PC-9 (cell line): ENCODE data around the gene TIA1.

ENCODE experiments used
- EZH2 ChIP-seq: fragments of 200-600 bp; sonication (generic); IDR thresholded peaks from 2 replicates; pipeline ENCODE4 v1.8.0; 2017; ENCODE audit warnings: antibody characterized with exemption, low read depth
- TF ChIP-seq, protein P1 (sequence below): fragments of 200-600 bp; sonication (generic); conservative IDR thresholded peaks from 2 replicates; pipeline ENCODE4 v1.6.1; 2017; ENCODE audit warnings: mixed run types, antibody characterized with exemption, mild to moderate bottlenecking, moderate library complexity

DNA sequence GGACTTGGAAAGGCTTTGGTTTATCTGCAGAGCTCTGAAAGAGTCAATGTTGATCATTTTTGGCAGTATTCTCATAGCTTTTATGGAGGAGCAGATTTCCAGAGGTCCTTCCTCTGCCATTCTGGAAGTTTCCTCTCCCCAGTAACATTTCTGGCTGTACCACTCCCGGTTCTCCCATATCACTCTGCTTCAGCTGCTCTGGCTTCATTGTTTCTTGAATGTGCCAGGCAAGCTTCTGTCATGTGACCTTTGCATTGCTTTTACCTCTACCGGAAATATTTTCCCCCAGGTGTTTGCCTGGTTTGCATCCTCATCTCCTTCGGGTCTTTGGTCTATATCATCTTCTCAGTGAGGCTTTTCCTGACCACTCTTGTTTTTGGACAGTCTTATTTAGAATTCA is 21.9 kb upstream of the TIA1 start:
- TF ChIP-seq, protein P1, sequence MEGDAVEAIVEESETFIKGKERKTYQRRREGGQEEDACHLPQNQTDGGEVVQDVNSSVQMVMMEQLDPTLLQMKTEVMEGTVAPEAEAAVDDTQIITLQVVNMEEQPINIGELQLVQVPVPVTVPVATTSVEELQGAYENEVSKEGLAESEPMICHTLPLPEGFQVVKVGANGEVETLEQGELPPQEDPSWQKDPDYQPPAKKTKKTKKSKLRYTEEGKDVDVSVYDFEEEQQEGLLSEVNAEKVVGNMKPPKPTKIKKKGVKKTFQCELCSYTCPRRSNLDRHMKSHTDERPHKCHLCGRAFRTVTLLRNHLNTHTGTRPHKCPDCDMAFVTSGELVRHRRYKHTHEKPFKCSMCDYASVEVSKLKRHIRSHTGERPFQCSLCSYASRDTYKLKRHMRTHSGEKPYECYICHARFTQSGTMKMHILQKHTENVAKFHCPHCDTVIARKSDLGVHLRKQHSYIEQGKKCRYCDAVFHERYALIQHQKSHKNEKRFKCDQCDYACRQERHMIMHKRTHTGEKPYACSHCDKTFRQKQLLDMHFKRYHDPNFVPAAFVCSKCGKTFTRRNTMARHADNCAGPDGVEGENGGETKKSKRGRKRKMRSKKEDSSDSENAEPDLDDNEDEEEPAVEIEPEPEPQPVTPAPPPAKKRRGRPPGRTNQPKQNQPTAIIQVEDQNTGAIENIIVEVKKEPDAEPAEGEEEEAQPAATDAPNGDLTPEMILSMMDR: no peak
- TF ChIP-seq EZH2: no peak
